Daoy (cell line): ENCODE data around the gene GAK. TPM values are rescaled to one million over a fixed set of nuclear protein-coding genes. Genes with fewer than 3 reads are reported as not detected.
"Not testable (repeated sequence)": the region's sequence is repeated elsewhere in the genome, so short reads cannot be mapped to it uniquely, and the experiment has no call there.

Source experiments
- DNase-seq: peaks from one replicate; pipeline ENCODE4 v3.0.0-alpha.2; 2015; ENCODE audit warnings: low read depth
- total RNA-seq: library from RNA; depleted of rRNA; stranded (reverse); fragments of >200 nt; shearing (Covaris generic); gene quantifications from 2 replicates; pipeline ENCODE4 v1.2.3, GENCODE V29; 2014; rRNA removed

GAK gene
- total RNA-seq, 1 experiment from 2014 or later: 71.9 TPM

- DNase-seq: no peak
Measured at GRCh38 chr4:818106-818921, 113.8 kb downstream of the GAK start.

DNA sequence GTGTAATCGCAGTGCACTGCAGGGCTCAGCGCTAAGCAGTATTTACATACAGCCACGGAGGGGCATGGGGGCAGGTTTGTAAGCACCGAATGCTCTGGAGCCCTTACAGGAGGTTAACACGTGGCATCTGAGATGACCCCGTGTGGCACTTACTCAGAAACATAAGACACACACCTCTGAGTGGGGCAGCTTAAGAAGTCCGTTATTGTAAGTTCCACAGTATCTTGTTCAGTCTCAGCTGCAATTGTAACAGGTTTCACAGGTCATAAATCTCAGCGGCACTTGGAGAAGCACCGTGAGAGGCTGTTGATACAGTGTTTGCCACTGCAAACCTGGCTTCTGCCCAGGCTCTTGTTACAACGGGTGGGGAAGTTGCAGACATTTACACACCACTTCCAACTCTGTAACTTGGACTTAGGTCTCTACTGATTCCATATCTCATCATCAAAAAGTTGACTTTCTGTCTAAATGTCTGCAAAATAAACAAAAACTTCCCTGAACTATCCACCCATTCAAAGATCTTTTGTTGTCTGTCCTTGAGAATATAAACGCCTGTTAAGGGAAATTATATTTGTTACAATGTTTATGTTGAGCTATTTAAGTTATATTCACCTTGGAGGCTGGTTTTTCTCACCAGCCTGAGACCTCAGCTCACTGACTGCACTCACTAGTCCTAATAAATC lies 116.5 kb downstream of the GAK start:
- no peak for DNase-seq

GRCh38 chr4:814312-814850 lies 117.7 kb downstream of the GAK start:
- DNase-seq: no peak

- DNase-seq: no peak
Measured at GRCh38 chr4:813900-814299, 118.2 kb downstream of the GAK start.

- no peak for DNase-seq
Measured at GRCh38 chr4:808860-809570, 123.1 kb downstream of the GAK start.

GRCh38 chr4:807792-808191 lies 124.3 kb downstream of the GAK start:
- DNase-seq: no peak

GRCh38 chr4:806979-807378 lies 125.1 kb downstream of the GAK start:
- not testable (repeated sequence) for DNase-seq

DNA sequence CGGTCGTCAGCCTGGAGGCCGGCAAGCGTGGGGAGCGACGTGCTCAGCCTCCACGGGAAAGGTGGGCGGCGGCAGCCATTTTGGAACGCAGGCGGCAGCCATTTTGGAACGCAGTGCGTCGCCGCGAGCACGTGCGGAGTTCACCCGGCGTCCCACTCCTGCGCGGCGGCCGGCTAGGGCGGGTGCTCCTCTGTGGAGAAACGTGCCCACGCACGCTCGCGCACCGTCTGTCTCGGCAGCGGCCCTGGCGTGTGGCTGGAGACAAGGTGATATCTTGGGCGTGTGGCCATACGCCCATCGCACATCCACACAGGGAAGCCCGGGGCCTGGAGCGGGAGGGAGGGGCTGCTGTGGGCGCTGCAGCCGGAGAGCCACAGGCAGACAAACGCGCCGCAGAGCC lies 127.3 kb downstream of the GAK start:
- DNase-seq: no peak

DNA sequence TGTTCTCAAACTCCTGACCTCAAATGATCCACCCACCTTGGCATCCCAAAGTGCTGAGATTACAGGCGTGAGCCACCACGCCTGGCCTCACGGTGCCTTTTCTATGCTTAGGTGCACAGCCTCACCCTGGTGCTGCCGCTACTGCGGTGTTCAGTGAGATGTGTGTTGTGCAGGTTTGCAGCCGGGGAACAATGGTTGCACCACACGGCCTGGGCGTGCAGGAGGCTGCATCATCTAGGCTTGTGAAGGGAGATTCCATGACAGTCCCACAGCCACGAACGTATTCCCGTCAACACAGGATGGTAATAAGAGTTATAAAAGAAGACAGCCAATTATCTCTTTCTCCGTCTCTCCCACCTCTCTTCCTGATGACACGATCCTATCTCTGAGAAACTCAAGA lies 128.2 kb downstream of the GAK start:
- DNase-seq: no peak

DNA sequence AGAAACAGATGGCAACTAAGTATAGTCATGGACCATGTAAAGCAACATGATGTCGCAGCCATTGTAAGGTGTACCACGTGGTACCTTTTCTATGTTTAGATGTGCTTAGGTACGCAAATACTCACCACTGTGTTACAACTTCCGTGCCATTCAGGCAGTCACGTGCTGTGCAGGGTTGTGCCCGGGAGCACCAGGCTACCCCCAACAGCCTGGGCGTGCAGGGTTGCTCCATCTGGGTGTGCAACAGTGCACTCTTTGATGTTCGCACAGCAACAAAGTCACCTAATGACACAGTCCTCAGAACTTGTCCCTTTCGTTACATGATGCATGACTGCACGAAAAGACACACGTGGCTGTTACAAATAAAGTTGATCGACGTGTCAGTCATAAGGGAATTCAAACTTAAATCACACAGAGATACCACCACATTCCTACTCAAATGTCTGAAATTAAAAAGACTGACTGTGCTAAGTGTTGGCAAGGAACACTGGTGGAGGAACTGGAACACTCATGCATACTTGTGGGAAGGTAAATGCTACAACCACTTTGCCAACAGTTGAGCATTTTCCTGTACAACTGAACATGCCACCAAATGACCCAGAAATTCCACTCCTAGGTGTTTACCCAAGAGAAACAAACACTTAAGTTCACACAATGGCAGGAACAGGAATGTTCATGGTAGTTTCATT lies 130.5 kb downstream of the GAK start:
- DNase-seq: no peak

Other genes starting within 250 kb of the GAK start
- not detected in 2 replicates for gene SLC49A3, start 243.2 kb downstream of the GAK start, total RNA-seq
- gene PCGF3, start 226.5 kb downstream of the GAK start, total RNA-seq: 26.5 TPM in 2 replicates
- not detected in 2 replicates for gene CPLX1, start 106.2 kb downstream of the GAK start, total RNA-seq
- gene TMEM175, start 144 bp upstream of the GAK start, total RNA-seq: 12.0 and 20.1 TPM in 2 replicates
- gene DGKQ, start 41.3 kb upstream of the GAK start, total RNA-seq: 4.3 and 4.4 TPM in 2 replicates
- gene IDUA, start 54.7 kb upstream of the GAK start, total RNA-seq: 1.0 and 2.3 TPM in 2 replicates
- 0.57 TPM in 1 of 2 replicates, not detected in the other for gene SLC26A1, start 61.1 kb upstream of the GAK start, total RNA-seq
- 35.5 and 40.6 TPM in 2 replicates for gene FGFRL1, start 79.3 kb upstream of the GAK start, total RNA-seq
- not detected in 2 replicates for gene RNF212, start 181.2 kb upstream of the GAK start, total RNA-seq
- gene SPON2, start 240.3 kb upstream of the GAK start, total RNA-seq: 0.29 TPM in 1 of 2 replicates, not detected in the other